IMR-90 (cell line): ENCODE measurements around the gene ABHD16A. TPM values are rescaled to one million over a fixed set of nuclear protein-coding genes. Genes with fewer than 3 reads are reported as not detected.

Experiments used
- ATAC-seq: fragments of 200-7000 bp; cut with Tn5 transposase; 2 replicates; pipeline ENCODE4 v1.9.1; 2020; ENCODE audit warnings: low read depth, mild to moderate bottlenecking, moderate library complexity
- BruUV-seq: library from RNA; stranded (reverse); fragments of 400-500 nt; replicated peaks from 2 replicates; lab custom pipeline; 2021; lab: Mats Ljungman, UMichigan
- CTCF ChIA-PET: fragments of 300-600 bp; formaldehyde crosslinking; extraction: SDS; loops from one replicate; lab custom pipeline; 2021; ENCODE audit warnings: antibody characterized with exemption; lab: Yijun Ruan, JAX
- POLR2A ChIA-PET: fragments of 300-600 bp; sonication (Branson Sonifier 250); formaldehyde crosslinking; loops from one replicate; lab custom pipeline; 2022; ENCODE audit warnings: antibody characterized with exemption; ENCODE audit not compliant: unreplicated experiment; lab: Charles Lee
- DNase-seq: peaks from one replicate; pipeline ENCODE4 v3.0.0; 2013
- H2AFZ ChIP-seq: replicated peaks from 2 replicates; pipeline ENCODE3; 2013; ENCODE audit warnings: low read length, mild to moderate bottlenecking; ENCODE audit not compliant: poor library complexity
- H2AK5ac ChIP-seq: 2 replicates; pipeline ENCODE4 v1.6.1; 2013; ENCODE audit warnings: low read depth, low read length, inconsistent platforms
- H2AK9ac ChIP-seq: replicated peaks from 2 replicates; pipeline ENCODE3; 2013; ENCODE audit warnings: mild to moderate bottlenecking, low read depth, low read length, moderate library complexity; ENCODE audit not compliant: poor library complexity
- H2BK120ac ChIP-seq: 2 replicates; pipeline ENCODE4 v1.6.1; 2013; ENCODE audit warnings: low read depth, low read length, inconsistent platforms
- H2BK15ac ChIP-seq: 3 replicates; pipeline ENCODE4 v1.6.1; 2013; ENCODE audit warnings: low read depth, low read length, inconsistent platforms
- H2BK20ac ChIP-seq: 2 replicates; pipeline ENCODE4 v1.6.1; 2013; ENCODE audit warnings: low read depth, mild to moderate bottlenecking, inconsistent platforms, low read length, moderate library complexity
- H2BK5ac ChIP-seq: 2 replicates; pipeline ENCODE4 v1.6.1; 2013; ENCODE audit warnings: mild to moderate bottlenecking, low read depth, low read length, inconsistent platforms; ENCODE audit not compliant: poor library complexity, severe bottlenecking
- H3K14ac ChIP-seq: replicated peaks from 2 replicates; pipeline ENCODE4 v1.6.1; 2013; ENCODE audit warnings: low read depth, low read length, inconsistent platforms
- H3K18ac ChIP-seq: 2 replicates; pipeline ENCODE4 v1.6.1; 2013; ENCODE audit warnings: low read depth, low read length, control low read depth
- H3K23ac ChIP-seq: 2 replicates; pipeline ENCODE4 v1.6.1; 2013; ENCODE audit warnings: low read depth, low read length, inconsistent platforms
- H3K27ac ChIP-seq: 2 replicates; pipeline ENCODE4 v1.5.1; 2013; ENCODE audit warnings: mild to moderate bottlenecking, control low read depth, low read length; ENCODE audit not compliant: insufficient read depth
- H3K27me3 ChIP-seq: 2 replicates; pipeline ENCODE4 v1.6.1; 2013; ENCODE audit warnings: low read length; ENCODE audit not compliant: control insufficient read depth, insufficient read depth
- H3K36me3 ChIP-seq: 2 replicates; pipeline ENCODE4 v1.6.1; 2013; ENCODE audit warnings: low read length, mixed read lengths; ENCODE audit not compliant: control insufficient read depth, insufficient read depth
- H3K4ac ChIP-seq: 2 replicates; pipeline ENCODE4 v1.6.1; 2013; ENCODE audit warnings: low read depth, low read length, inconsistent platforms
- H3K4me1 ChIP-seq: 2 replicates; pipeline ENCODE4 v1.6.1; 2013; ENCODE audit warnings: low read length, mixed read lengths; ENCODE audit not compliant: control insufficient read depth, insufficient read depth
- H3K4me2 ChIP-seq: 2 replicates; pipeline ENCODE4 v1.6.1; 2013; ENCODE audit warnings: low read depth, mild to moderate bottlenecking, control low read depth, low read length, moderate library complexity
- H3K4me3 ChIP-seq: 2 replicates; pipeline ENCODE4 v1.5.1; 2013; ENCODE audit warnings: low read depth, mild to moderate bottlenecking, control low read depth, low read length, moderate library complexity; ENCODE audit not compliant: insufficient read depth
- H3K56ac ChIP-seq: 2 replicates; pipeline ENCODE4 v1.6.1; 2013; ENCODE audit warnings: low read length, inconsistent platforms; ENCODE audit not compliant: insufficient read depth; ENCODE audit errors: extremely low read depth
- H3K79me1 ChIP-seq, 2 experiments: 2 replicates each; pipeline ENCODE4 v1.6.1; 2013; ENCODE audit warnings: low read length in 2 of 2, inconsistent platforms in 1 of 2, low read depth in 1 of 2
- H3K9ac ChIP-seq: 2 replicates; pipeline ENCODE4 v1.6.1; 2013; ENCODE audit warnings: low read depth, low read length, control low read depth
- H3K9me1 ChIP-seq: 2 replicates; pipeline ENCODE4 v1.6.1; 2013; ENCODE audit warnings: low read length, inconsistent platforms; ENCODE audit not compliant: insufficient read depth
- H3K9me3 ChIP-seq: 2 replicates; pipeline ENCODE4 v1.6.1; 2013; ENCODE audit warnings: low read length; ENCODE audit not compliant: control insufficient read depth, insufficient read depth
- H4K20me1 ChIP-seq: 2 replicates; pipeline ENCODE4 v1.6.1; 2013; ENCODE audit warnings: low read length, inconsistent platforms; ENCODE audit not compliant: insufficient read depth
- H4K5ac ChIP-seq: 2 replicates; pipeline ENCODE4 v1.6.1; 2013; ENCODE audit warnings: mild to moderate bottlenecking, low read depth, low read length, control low read depth
- H4K8ac ChIP-seq, 2 experiments: 2 replicates each; pipeline ENCODE4 v1.6.1; 2013; ENCODE audit warnings: low read depth in 2 of 2, low read length in 2 of 2, control low read depth in 1 of 2, inconsistent platforms in 1 of 2
- H4K91ac ChIP-seq: 2 replicates; pipeline ENCODE4 v1.6.1; 2013; ENCODE audit warnings: low read depth, low read length, inconsistent platforms; ENCODE audit not compliant: insufficient read depth
- BHLHE40 ChIP-seq: fragments of 150-350 bp; IDR thresholded peaks from 2 replicates; pipeline ENCODE4 v1.6.1; 2016; ENCODE audit warnings: mild to moderate bottlenecking, low read depth, low read length
- CEBPB ChIP-seq: IDR thresholded peaks from 2 replicates; pipeline ENCODE4 v1.6.1; 2012; ENCODE audit warnings: low read depth, low read length, improper control_type of control experiment
- CTCF ChIP-seq: conservative IDR thresholded peaks from 2 replicates; pipeline ENCODE4 v1.5.1; 2012; ENCODE audit warnings: mild to moderate bottlenecking, low read depth, low read length, improper control_type of control experiment
- FOS ChIP-seq: fragments of 150-350 bp; IDR thresholded peaks from 2 replicates; pipeline ENCODE4 v1.6.1; 2016; ENCODE audit warnings: low read depth, low read length
- MAFK ChIP-seq: IDR thresholded peaks from 2 replicates; pipeline ENCODE4 v1.6.1; 2012; ENCODE audit warnings: low read depth, low read length, improper control_type of control experiment
- MAZ ChIP-seq: IDR thresholded peaks from 2 replicates; pipeline ENCODE4 v1.6.1; 2012; ENCODE audit warnings: low read depth, mild to moderate bottlenecking, low read length, improper control_type of control experiment, moderate library complexity, borderline replicate concordance
- MXI1 ChIP-seq: IDR thresholded peaks from 2 replicates; pipeline ENCODE4 v1.6.1; 2012; ENCODE audit warnings: low read depth, mild to moderate bottlenecking, low read length, moderate library complexity, borderline replicate concordance
- NFE2L2 ChIP-seq: fragments of 150-350 bp; IDR thresholded peaks from 2 replicates; pipeline ENCODE4 v1.6.1; 2016; ENCODE audit warnings: low read depth, mild to moderate bottlenecking, low read length
- POLR2A ChIP-seq: IDR thresholded peaks from 2 replicates; pipeline ENCODE4 v1.6.1; 2012; ENCODE audit warnings: mild to moderate bottlenecking, low read depth, low read length
- RFX5 ChIP-seq: IDR thresholded peaks from 2 replicates; pipeline ENCODE4 v1.8.0; 2012; ENCODE audit warnings: low read depth, mild to moderate bottlenecking, low read length, moderate library complexity
- SMC3 ChIP-seq: fragments of 150-350 bp; IDR thresholded peaks from 2 replicates; pipeline ENCODE4 v1.6.1; 2016; ENCODE audit warnings: low read depth, mild to moderate bottlenecking, antibody characterized with exemption, low read length, moderate library complexity
- USF2 ChIP-seq: fragments of 150-350 bp; IDR thresholded peaks from 2 replicates; pipeline ENCODE4 v1.6.1; 2017; ENCODE audit warnings: mild to moderate bottlenecking, antibody characterized with exemption, low read length, low read depth
- WGBS, 2 experiments: methylation state at CpG; one replicate each; pipeline versions ENCODE4 v1.1.5 to v1.1.7; 2013; ENCODE audit warnings: missing lambda C conversion rate in 2 of 2; ENCODE audit not compliant: insufficient read length in 1 of 2; ENCODE audit errors: extremely low coverage in 2 of 2; 5-methylcytosine and 5-hydroxymethylcytosine counted together
- dilution Hi-C: fragments of 300-500 bp; cut with HindIII; formaldehyde crosslinking; loops from one replicate; pipeline ENCODE4 v1.14.3; 2018; ENCODE audit warnings: low sequenced_read_pairs; ENCODE audit not compliant: unreplicated experiment
- in situ Hi-C: fragments of 300-500 bp; cut with MboI; formaldehyde crosslinking; loops from 3 replicates; pipeline ENCODE4 v1.14.3; 2019; ENCODE audit warnings: low sequenced_read_pairs, inconsistent platforms, mixed read lengths
- intact Hi-C: fragments of 100-400 bp; cut with micrococcal nuclease; formaldehyde crosslinking; loops from 2 replicates; pipeline ENCODE4 v1.10.0; 2022
- polyA plus RNA-seq, 3 experiments: library from polyadenylated mRNA; depleted of rRNA; stranded (reverse); fragments of >200 nt; gene quantifications; 2 replicates each; pipeline ENCODE4 v1.2.3, GENCODE V29; 2012; ENCODE audit warnings: low replicate concordance in 1 of 3
- total RNA-seq: library from RNA; depleted of rRNA; stranded (reverse); fragments of >200 nt; gene quantifications from 2 replicates; pipeline ENCODE4 v1.2.3, GENCODE V29; 2012

Gene ABHD16A
- total and polyA plus RNA-seq, 2 of the 4 experiments (the other 2 are of a cell fraction), result 31.5 to 35.1 TPM

- H2BK120ac ChIP-seq, result peak within 1 kb of the TSS; percentile 81
- TSS peak; percentile 61 for BruUV-seq
- peaks cover 18% of the 10 kb centered on the region for H3K4me1 ChIP-seq
- dilution Hi-C loops (no loop called here), intact Hi-C loops (no loop called here), in situ Hi-C loops (no loop called here)
- DNase-seq, result peak; percentile 75
- H2BK15ac ChIP-seq, result peak within 1 kb of the TSS; percentile 71
- TF ChIP-seq CTCF (no peak), NFE2L2 (no peak), RFX5 (no peak), CEBPB (no peak), BHLHE40 (no peak), FOS (peak; percentile 44; the same call in 1 of the 2 replicates), MAZ (peak; percentile 90; the same call in 1 of the 2 replicates), MAFK (no peak), USF2 (no peak), POLR2A (peak; percentile 83), SMC3 (no peak), MXI1 (no peak; the same call in 1 of the 2 replicates)
- peaks cover 25% of the 10 kb centered on the region for H4K20me1 ChIP-seq
- ChIA-PET CTCF (no interaction called here), POLR2A (interaction anchor here (0.6 kb wide), 1 partner anchor 19 kb away, joined by 3 read pairs; no protein-coding TSS in a partner anchor)
- H3K9me3 ChIP-seq, result no peaks in the 10 kb centered on the region
- peak within 1 kb of the TSS; percentile 94 for H3K27ac ChIP-seq
- H3K18ac ChIP-seq, result peak within 1 kb of the TSS; percentile 80
- H3K23ac ChIP-seq, result peak within 1 kb of the TSS; percentile 99
- peak within 1 kb of the TSS; percentile 96 for H3K4me2 ChIP-seq
- peak within 1 kb of the TSS; percentile 99 for H3K56ac ChIP-seq
- peaks cover 26% of the 10 kb centered on the region for H3K36me3 ChIP-seq
- H3K9me1 ChIP-seq, result peaks cover 14% of the 10 kb centered on the region
- H4K8ac ChIP-seq, result peak within 1 kb of the TSS; percentile 74 to 95
- no CpG with 5 or more reads among the region's 24 CpGs for WGBS, 2 experiments
- peaks cover 13 to 75% of the 10 kb centered on the region in 2 experiments; a peak in 3 of 4 replicates for H3K79me1 ChIP-seq
- H3K9ac ChIP-seq, result peak within 1 kb of the TSS; percentile 98
- H2AFZ ChIP-seq, result peak within 1 kb of the TSS; percentile 92
- H2BK20ac ChIP-seq, result peak within 1 kb of the TSS; percentile 76
- peak within 1 kb of the TSS; percentile 99 for H3K14ac ChIP-seq
- peak within 1 kb of the TSS; percentile 100 for H2AK9ac ChIP-seq
- peak within 1 kb of the TSS; percentile 98 for H2AK5ac ChIP-seq
- peak within 1 kb of the TSS; percentile 81 for H3K4me3 ChIP-seq
- H3K4ac ChIP-seq, result peak within 1 kb of the TSS; percentile 98
- H3K27me3 ChIP-seq, result no peaks in the 10 kb centered on the region
- ATAC-seq, result peak; percentile 57
- H2BK5ac ChIP-seq, result peak within 1 kb of the TSS; percentile 99
- peak within 1 kb of the TSS; percentile 99 for H4K91ac ChIP-seq
- H4K5ac ChIP-seq, result peak within 1 kb of the TSS; percentile 86
These were observed 33.1 kb upstream of the ABHD16A start, which contains the start of gene CLIC1 for GRCh38 chr6:31736021-31736767. TSS of gene CLIC1 (minus strand) at chr6:31736530. CDS start at chr6:31736300, 230 bp downstream.
